Omental fat pad (tissue), 4 donors: Measurements from ENCODE around the gene CMIP. TPM values are rescaled to one million over a fixed set of nuclear protein-coding genes. Genes with fewer than 3 reads are reported as not detected.
"Not testable (repeated sequence)": the region's sequence is repeated elsewhere in the genome, so short reads cannot be mapped to it uniquely, and the experiment has no call there.

Experiments used
- ATAC-seq: fragments of 150-250 bp; one replicate; pipeline ENCODE4 v1.9.1; 2016; ENCODE audit warnings: mild to moderate bottlenecking, moderate library complexity; ENCODE audit not compliant: low FRiP score
- DNase-seq: peaks from one replicate; pipeline ENCODE4 v3.0.0-alpha.2; 2019; ENCODE audit warnings: low spot score
- CTCF ChIP-seq, 3 donors: fragments of 450-650 bp; IDR thresholded peaks; one replicate each; pipeline ENCODE4 v1.5.1; 2016 to 2017; ENCODE audit warnings: antibody characterized with exemption in 3 of 3, mild to moderate bottlenecking in 3 of 3, moderate library complexity in 2 of 3
- total RNA-seq, 4 donors: library from RNA; depleted of rRNA; stranded (reverse); fragments of >200 nt; gene quantifications; one replicate each; pipeline ENCODE4 v1.1.0, GENCODE V29; 2016

CMIP gene
- total RNA-seq, 4 donors from 2014 or later, result 15.8 to 52.8 (median 32.0) TPM

- TF ChIP-seq CTCF (IDR thresholded peaks at IDR 0.05), result no peak
- ATAC-seq, result no peak
- DNase-seq, result no peak
Observed at GRCh38 chr16:81687131-81687456, 242.5 kb downstream of the CMIP start.

- no peak for TF ChIP-seq CTCF (IDR thresholded peaks at IDR 0.05)
- ATAC-seq (no peak), DNase-seq (no peak)
Observed at GRCh38 chr16:81688182-81688581, 243.6 kb downstream of the CMIP start.

GRCh38 chr16:81688839-81689238 is 244.2 kb downstream of the CMIP start:
- DNase-seq, ATAC-seq: not testable (repeated sequence)

- TF ChIP-seq CTCF (IDR thresholded peaks at IDR 0.05), result no peak
- DNase-seq, result no peak
Observed at GRCh38 chr16:81692021-81692420, 247.4 kb downstream of the CMIP start.

GRCh38 chr16:81692571-81692970 is 248.0 kb downstream of the CMIP start:
- no peak for ATAC-seq
- no peak for DNase-seq
- TF ChIP-seq CTCF (IDR thresholded peaks at IDR 0.05), result no peak

More at GRCh38 chr16:81692021-81692420, 247.4 kb downstream of the CMIP start:
- no peak for ATAC-seq

GRCh38 chr16:81693041-81693743 is 248.6 kb downstream of the CMIP start:
- TF ChIP-seq CTCF (IDR thresholded peaks at IDR 0.05), result no peak
- ATAC-seq, result no peak
- no peak for DNase-seq

- ATAC-seq (no peak), DNase-seq (no peak)
- TF ChIP-seq CTCF (IDR thresholded peaks at IDR 0.05), result no peak
Observed at GRCh38 chr16:81693744-81694303, 249.2 kb downstream of the CMIP start.
